Measurements from ENCODE around the gene MESP2.

The MESP2 gene

DNA sequence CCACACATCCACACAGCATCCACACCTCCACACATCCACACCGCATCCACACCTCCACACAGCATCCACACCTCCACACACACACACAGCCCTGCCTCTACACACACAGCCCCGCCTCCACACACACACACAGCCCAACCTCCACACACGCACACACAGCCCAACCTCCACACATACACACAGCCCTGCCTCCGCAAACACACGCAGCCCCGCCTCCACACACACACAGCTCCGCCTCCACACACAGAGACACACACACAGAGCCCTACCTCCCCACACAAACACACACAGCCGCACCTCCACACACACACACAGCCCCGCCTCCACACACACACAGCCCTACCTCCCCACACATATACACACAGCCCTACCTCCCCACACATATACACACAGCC, 29.7 kb upstream of the MESP2 start:
- H3K4me1 ChIP-seq (ENCODE audit: control insufficient read depth, insufficient read depth, low read length), result peaks cover 30% of the 10 kb centered on the region
- no peaks in the 10 kb centered on the region for H3K9me3 ChIP-seq (ENCODE audit: control insufficient read depth, insufficient read depth, low read depth, low read length)
- peak overlapping the region; percentile 66 for H3K9ac ChIP-seq (ENCODE audit: low read length)
- H3K27me3 ChIP-seq (ENCODE audit: control insufficient read depth, insufficient read depth, low read length), result peaks cover 85% of the 10 kb centered on the region
- no peaks in the 10 kb centered on the region for H3K36me3 ChIP-seq (ENCODE audit: control insufficient read depth, insufficient read depth, low read length)
- no peak overlapping the region for H3K27ac ChIP-seq (ENCODE audit: low read depth, low read length)
- peak overlapping the region; percentile 68; the same call in 1 of the 2 replicates for H3K4me3 ChIP-seq (ENCODE audit: low read depth, low read length)

DNA sequence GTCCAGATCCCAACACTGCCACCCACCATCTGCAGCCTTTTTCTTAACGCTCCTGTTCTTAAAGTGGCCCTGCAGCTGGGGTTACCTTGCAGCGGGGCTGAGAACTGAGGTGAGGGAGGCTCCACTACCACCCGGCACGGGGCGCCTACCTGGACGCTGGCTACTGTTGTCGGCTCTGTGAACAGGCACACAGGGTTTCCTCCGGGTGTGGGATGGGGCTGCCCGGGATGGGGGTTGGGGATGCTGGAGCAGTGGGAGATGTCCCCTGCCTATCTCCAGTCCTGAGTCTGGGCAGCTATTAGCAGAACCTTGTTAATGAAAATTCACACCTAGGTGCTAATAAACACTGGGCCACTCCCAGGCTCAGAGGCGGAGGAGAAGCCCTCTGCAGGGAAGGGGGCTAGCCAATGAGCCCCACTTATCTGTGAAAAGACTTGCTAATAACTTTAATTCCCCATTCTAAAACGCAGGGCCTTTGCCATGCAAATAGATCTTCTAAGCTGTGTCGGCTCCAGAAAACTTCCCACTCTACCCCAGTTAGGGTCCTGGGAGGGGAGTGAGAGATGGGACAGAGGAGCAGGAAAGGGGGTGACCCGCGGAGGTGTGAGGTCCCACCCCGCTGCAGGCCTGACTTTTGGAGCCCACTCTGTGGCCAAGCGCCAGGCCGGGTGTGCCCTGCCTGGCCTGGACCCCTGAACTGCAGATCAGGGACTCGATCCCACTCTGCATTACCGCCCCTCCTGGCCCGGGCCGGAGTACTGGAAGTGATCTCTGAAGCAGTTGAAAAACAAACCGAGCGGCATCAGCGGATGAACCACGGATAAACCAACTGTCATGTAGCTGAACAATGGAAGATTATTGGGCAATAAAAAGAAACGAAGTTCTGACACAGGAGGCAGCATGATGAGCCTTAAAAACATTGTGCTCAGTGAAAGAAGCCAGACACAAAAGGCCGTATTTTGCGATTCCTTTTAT, 28.1 kb upstream of the MESP2 start:
- peak overlapping the region; percentile 68 for H3K4me3 ChIP-seq (ENCODE audit: low read depth, low read length)
- no peak overlapping the region for H3K27ac ChIP-seq (ENCODE audit: low read depth, low read length)
- no peaks in the 10 kb centered on the region for H3K36me3 ChIP-seq (ENCODE audit: control insufficient read depth, insufficient read depth, low read length)
- H3K4me1 ChIP-seq (ENCODE audit: control insufficient read depth, insufficient read depth, low read length), result peaks cover 38% of the 10 kb centered on the region
- no peaks in the 10 kb centered on the region for H3K9me3 ChIP-seq (ENCODE audit: control insufficient read depth, insufficient read depth, low read depth, low read length)
- H3K27me3 ChIP-seq (ENCODE audit: control insufficient read depth, insufficient read depth, low read length), result peaks cover 97% of the 10 kb centered on the region
- peak overlapping the region; percentile 66 for H3K9ac ChIP-seq (ENCODE audit: low read length)

DNA sequence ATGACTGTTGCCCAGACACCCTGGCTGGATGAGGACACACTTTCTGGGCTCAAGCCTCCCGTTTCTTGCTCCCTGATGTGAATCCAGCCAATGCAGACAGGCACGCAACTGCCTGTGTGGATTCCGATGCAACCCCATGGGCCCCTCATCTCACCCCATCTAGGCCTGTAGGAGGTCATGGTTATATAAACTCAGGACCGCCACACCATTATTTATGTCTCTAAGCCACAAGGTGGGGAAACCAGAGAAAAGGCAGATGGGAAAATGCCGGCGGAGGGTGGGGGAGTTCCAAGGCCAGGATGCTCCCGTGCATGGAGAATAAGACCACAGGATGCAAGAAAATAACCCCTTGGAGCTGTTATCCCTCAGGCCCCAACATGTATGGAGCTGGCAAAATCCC, 27.1 kb upstream of the MESP2 start:
- Histone ChIP-seq H3K4me3 (ENCODE audit: low read depth, low read length) (peak overlapping the region; percentile 68; the same call in 1 of the 2 replicates), H3K9me3 (ENCODE audit: control insufficient read depth, insufficient read depth, low read depth, low read length) (no peaks in the 10 kb centered on the region), H3K36me3 (ENCODE audit: control insufficient read depth, insufficient read depth, low read length) (no peaks in the 10 kb centered on the region), H3K9ac (ENCODE audit: low read length) (peak overlapping the region; percentile 43), H3K27ac (ENCODE audit: low read depth, low read length) (no peak overlapping the region), H3K27me3 (ENCODE audit: control insufficient read depth, insufficient read depth, low read length) (peaks cover 95% of the 10 kb centered on the region), H3K4me1 (ENCODE audit: control insufficient read depth, insufficient read depth, low read length) (peaks cover 38% of the 10 kb centered on the region)

DNA sequence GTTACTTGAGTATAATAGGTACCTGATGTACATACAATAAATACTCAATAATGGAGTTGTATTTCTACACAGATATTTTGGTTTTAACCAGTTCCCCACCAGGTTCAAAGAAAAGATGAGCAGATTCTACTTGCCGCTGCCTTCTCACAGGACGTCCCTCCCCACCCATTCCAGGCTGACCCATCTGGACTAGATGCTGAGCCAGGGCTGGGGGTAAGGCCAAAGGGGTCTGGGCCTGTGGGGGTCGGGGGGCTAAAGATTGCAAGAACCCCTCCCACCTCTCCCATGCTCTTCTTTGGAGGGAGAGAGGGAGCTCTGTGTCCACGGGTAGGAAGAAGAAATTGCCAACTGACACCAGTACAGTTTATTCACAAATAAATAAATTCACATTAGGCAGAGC, 26.6 kb upstream of the MESP2 start:
- Histone ChIP-seq H3K27ac (ENCODE audit: low read depth, low read length) (no peak overlapping the region), H3K9ac (ENCODE audit: low read length) (peak overlapping the region; percentile 87), H3K27me3 (ENCODE audit: control insufficient read depth, insufficient read depth, low read length) (peaks cover 90% of the 10 kb centered on the region)

DNA sequence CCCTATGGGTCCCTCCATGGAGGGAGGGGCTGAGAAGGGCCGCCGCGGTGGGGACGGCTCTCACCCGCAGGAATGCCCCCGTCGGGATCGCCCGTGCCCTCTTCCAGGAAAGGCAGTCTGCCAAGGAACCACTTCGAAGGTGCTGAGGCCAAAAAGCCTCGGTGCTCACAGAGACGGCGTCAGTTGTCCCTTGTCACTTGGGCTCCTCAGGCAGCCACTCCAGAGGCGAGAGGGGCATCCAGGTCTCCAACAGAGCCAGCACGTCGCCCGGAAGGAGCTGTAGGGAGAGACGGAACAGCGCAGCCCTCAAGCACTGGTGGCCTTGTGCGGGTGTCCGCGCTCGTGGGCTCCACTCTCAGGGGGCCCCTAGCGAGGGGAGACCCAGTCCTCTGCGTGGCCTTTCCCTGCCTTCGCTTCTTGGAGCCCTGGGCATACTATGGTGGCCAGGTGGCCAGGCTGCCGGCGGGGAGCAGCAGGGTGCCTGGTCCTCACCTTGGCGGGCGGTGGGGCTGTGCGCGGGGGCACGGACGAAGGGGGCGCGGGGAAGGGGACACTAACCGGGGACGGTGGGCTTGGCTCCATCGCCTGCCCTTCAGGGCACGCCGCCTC, 26.1 kb upstream of the MESP2 start:
- no peaks in the 10 kb centered on the region for H3K36me3 ChIP-seq (ENCODE audit: control insufficient read depth, insufficient read depth, low read length)
- H3K9me3 ChIP-seq (ENCODE audit: control insufficient read depth, insufficient read depth, low read depth, low read length), result no peaks in the 10 kb centered on the region
- H3K4me3 ChIP-seq (ENCODE audit: low read depth, low read length), result peak overlapping the region; percentile 68
- peak overlapping the region; percentile 87 for H3K9ac ChIP-seq (ENCODE audit: low read length)
- H3K27me3 ChIP-seq (ENCODE audit: control insufficient read depth, insufficient read depth, low read length), result peaks cover 90% of the 10 kb centered on the region
- no peak overlapping the region for H3K27ac ChIP-seq (ENCODE audit: low read depth, low read length)
- H3K4me1 ChIP-seq (ENCODE audit: control insufficient read depth, insufficient read depth, low read length), result peaks cover 42% of the 10 kb centered on the region

More for the DNA sequence above, 26.6 kb upstream of the MESP2 start:
- peaks cover 38% of the 10 kb centered on the region for H3K4me1 ChIP-seq (ENCODE audit: control insufficient read depth, insufficient read depth, low read length)
- H3K9me3 ChIP-seq (ENCODE audit: control insufficient read depth, insufficient read depth, low read depth, low read length), result no peaks in the 10 kb centered on the region
- H3K4me3 ChIP-seq (ENCODE audit: low read depth, low read length), result peak overlapping the region; percentile 68
- no peaks in the 10 kb centered on the region for H3K36me3 ChIP-seq (ENCODE audit: control insufficient read depth, insufficient read depth, low read length)

DNA sequence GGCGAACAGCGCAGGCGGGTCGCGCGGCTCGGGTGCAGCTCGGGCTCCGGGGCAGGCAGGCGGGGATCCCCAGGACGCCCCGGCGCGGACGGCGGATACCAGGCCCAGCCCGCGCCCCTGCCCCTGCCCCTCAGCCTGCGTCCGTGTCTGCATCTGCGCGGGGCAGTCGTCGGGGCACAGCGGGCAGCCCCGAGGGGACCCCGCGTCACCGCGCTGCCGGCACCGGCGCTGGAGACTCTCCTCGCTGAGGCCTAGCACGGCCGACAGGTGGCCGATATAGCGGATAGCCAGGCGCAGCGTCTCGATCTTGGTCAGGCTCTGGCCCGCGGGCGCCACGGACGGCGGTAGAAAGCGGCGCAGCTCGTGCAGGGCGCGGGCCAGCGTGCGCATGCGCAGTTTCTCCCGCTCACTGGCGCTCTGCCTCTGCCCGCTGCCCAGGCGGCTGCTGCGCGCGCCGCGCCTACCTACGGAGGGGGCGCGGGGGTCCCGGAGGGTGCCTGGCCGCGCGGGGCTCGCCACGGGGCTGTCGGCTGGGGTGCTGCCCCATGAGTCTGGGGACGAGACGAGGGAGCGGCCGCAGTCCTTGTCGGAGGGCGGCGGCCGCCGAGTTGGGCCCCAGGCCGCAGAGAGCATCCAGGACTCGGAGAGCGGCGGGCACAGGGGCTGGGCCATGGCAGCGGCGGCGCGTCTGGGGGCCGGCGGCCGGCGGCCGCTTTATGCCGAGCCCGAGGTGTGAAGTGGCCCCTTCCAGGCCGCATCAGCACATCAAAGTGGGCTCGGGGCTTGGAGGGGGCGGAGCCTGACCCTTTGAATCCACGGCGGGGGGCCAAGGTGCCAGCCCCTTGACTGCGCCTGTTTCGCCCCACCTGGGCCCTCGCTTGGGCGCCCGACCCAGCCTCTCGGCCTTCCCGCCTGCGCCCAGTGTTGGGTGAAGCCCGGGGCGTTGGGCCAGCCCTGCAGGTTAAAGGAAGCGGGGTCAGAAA, 25.3 kb upstream of the MESP2 start, which contains the start of gene MESP1:
Gene MESP1, minus strand, starts transcription at position 690 of the 983 bp plus-strand sequence. Its CDS starts 18 bp downstream, at position 672.
- Histone ChIP-seq H3K4me3 (ENCODE audit: low read depth, low read length) (peak within 1 kb of the TSS; percentile 68), H3K9ac (ENCODE audit: low read length) (peak within 1 kb of the TSS; percentile 87), H3K27ac (ENCODE audit: low read depth, low read length) (no peak within 1 kb of the TSS; the same call in 1 of the 2 replicates), H3K9me3 (ENCODE audit: control insufficient read depth, insufficient read depth, low read depth, low read length) (no peaks in the 10 kb centered on the region), H3K36me3 (ENCODE audit: control insufficient read depth, insufficient read depth, low read length) (no peaks in the 10 kb centered on the region), H3K4me1 (ENCODE audit: control insufficient read depth, insufficient read depth, low read length) (peaks cover 42% of the 10 kb centered on the region), H3K27me3 (ENCODE audit: control insufficient read depth, insufficient read depth, low read length) (peaks cover 85% of the 10 kb centered on the region)

DNA sequence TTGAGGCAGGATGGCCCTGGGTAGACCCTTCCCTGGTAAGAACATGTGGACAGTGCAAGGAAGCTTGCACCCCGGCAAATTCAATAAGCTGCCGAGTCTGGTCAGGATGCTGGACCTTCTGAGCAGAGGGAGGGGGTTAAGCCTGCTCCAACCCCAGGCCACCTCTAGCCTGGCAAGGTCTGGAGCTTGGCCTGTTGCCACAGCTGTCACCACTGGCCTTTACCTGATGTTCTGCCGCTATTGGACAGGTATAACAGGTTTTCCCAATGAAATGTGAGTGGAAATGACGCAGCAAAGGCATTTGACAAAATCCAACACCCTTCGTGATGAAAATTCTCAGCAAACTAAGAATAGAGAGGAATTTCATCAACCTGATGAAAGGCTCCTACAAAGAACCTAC, 24.4 kb upstream of the MESP2 start:
- Histone ChIP-seq H3K27me3 (ENCODE audit: control insufficient read depth, insufficient read depth, low read length) (peaks cover 80% of the 10 kb centered on the region), H3K36me3 (ENCODE audit: control insufficient read depth, insufficient read depth, low read length) (no peaks in the 10 kb centered on the region), H3K27ac (ENCODE audit: low read depth, low read length) (no peak overlapping the region), H3K4me1 (ENCODE audit: control insufficient read depth, insufficient read depth, low read length) (peaks cover 42% of the 10 kb centered on the region), H3K9me3 (ENCODE audit: control insufficient read depth, insufficient read depth, low read depth, low read length) (no peaks in the 10 kb centered on the region), H3K4me3 (ENCODE audit: low read depth, low read length) (peak overlapping the region; percentile 68; the same call in 1 of the 2 replicates), H3K9ac (ENCODE audit: low read length) (no peak overlapping the region)

DNA sequence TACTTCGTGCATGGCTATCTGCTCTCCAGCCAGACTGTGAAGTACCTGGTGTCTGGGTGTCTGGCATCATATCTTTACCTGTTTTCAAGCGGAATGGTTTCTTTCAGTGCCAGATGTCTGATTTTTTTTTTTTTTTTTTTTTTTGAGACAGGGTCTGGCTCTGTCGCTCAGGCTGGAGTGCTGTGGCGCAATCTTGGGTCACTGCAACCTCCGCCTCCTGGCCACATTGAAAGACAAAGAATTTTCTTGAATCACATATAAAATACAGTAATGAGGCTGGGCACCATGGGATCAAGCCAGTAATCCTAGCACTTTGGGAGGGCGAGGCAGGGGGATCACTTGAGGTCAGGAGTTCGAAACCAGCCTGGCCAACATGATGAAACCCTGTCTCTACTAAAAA, 22.3 kb upstream of the MESP2 start:
- Histone ChIP-seq H3K27me3 (ENCODE audit: control insufficient read depth, insufficient read depth, low read length) (peaks cover 60% of the 10 kb centered on the region), H3K9ac (ENCODE audit: low read length) (no peak overlapping the region), H3K9me3 (ENCODE audit: control insufficient read depth, insufficient read depth, low read depth, low read length) (no peaks in the 10 kb centered on the region), H3K27ac (ENCODE audit: low read depth, low read length) (no peak overlapping the region), H3K36me3 (ENCODE audit: control insufficient read depth, insufficient read depth, low read length) (no peaks in the 10 kb centered on the region), H3K4me3 (ENCODE audit: low read depth, low read length) (no peak overlapping the region), H3K4me1 (ENCODE audit: control insufficient read depth, insufficient read depth, low read length) (peaks cover 31% of the 10 kb centered on the region)

DNA sequence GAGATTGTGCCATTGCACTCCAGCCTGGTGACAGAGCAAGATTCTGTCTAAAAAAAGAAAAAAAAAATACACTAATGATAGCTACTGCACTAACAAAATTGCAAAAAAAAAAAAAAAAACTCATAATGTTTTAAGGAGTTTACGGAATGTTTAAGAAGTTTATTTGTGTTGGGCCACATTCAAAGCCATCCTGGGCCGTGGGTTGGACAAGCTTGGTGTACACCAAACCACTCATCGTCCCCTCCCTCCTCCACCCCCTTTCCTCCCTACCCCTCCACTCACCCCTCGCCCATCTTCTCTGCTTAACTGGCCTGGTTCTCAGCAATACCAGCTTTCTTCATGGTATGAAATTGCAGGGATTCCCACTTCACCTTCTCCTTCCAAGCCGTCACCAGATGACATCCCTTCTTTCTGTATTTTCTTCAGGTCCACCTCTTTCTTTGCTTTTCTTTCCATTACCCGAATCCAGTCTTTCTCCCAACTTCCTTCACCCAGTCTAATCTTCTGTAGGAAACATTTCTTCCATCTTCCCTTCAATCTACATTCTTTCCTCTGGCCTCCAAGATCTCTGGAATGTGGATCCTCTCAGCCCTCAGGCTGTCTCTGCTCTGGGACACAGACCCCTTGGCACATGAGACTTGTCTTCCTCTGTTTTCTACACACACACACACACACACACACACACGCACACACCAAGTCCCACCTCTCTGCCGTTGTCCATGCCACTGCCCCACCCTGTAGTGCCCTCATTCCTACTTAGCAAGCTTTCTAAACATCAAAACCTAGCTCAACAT, 21.6 kb upstream of the MESP2 start:
- peaks cover 59% of the 10 kb centered on the region for H3K27me3 ChIP-seq (ENCODE audit: control insufficient read depth, insufficient read depth, low read length)
- H3K4me1 ChIP-seq (ENCODE audit: control insufficient read depth, insufficient read depth, low read length), result peaks cover 30% of the 10 kb centered on the region
- H3K4me3 ChIP-seq (ENCODE audit: low read depth, low read length), result no peak overlapping the region
- no peak overlapping the region for H3K27ac ChIP-seq (ENCODE audit: low read depth, low read length)
- H3K9me3 ChIP-seq (ENCODE audit: control insufficient read depth, insufficient read depth, low read depth, low read length), result no peaks in the 10 kb centered on the region
- H3K9ac ChIP-seq (ENCODE audit: low read length), result no peak overlapping the region
- H3K36me3 ChIP-seq (ENCODE audit: control insufficient read depth, insufficient read depth, low read length), result no peaks in the 10 kb centered on the region

DNA sequence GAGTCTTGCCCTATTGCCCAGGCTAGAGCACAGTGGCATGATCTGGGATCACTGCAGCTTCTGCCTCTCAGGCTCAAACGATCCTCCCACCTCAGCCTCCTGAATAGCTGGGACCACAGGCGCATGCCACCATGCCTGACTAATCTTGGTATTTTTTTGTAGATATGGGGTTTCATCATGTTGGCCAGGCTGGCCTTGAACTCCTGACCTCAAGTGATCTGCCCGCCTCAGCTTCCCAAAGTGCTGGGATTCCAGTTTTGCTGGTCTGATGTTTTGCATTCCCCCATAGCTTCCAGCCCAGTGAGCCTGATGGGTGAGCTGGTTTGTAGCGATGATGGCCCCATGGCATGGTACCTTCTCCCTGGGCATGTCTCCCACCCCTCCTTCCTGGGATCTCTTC, 20.4 kb upstream of the MESP2 start:
- H3K27ac ChIP-seq (ENCODE audit: low read depth, low read length), result no peak overlapping the region
- H3K27me3 ChIP-seq (ENCODE audit: control insufficient read depth, insufficient read depth, low read length), result peaks cover 48% of the 10 kb centered on the region
- H3K4me1 ChIP-seq (ENCODE audit: control insufficient read depth, insufficient read depth, low read length), result peaks cover 32% of the 10 kb centered on the region
- H3K4me3 ChIP-seq (ENCODE audit: low read depth, low read length), result no peak overlapping the region
- no peaks in the 10 kb centered on the region for H3K9me3 ChIP-seq (ENCODE audit: control insufficient read depth, insufficient read depth, low read depth, low read length)
- H3K9ac ChIP-seq (ENCODE audit: low read length), result no peak overlapping the region
- H3K36me3 ChIP-seq (ENCODE audit: control insufficient read depth, insufficient read depth, low read length), result no peaks in the 10 kb centered on the region
